MCF 10A (cell line): Measurements from ENCODE around the gene IL17C. TPM values are rescaled to one million over a fixed set of nuclear protein-coding genes. Genes with fewer than 3 reads are reported as not detected.

Experiments used
- BruUV-seq: library from RNA; stranded (reverse); fragments of 400-500 nt; replicated peaks from 2 replicates; lab custom pipeline; 2021; lab: Mats Ljungman, UMichigan
- CTCF ChIA-PET: fragments of 300-600 bp; sonication (Branson Sonifier 250); formaldehyde crosslinking; extraction: SDS; loops from one replicate; lab custom pipeline; 2021; ENCODE audit warnings: antibody characterized with exemption, inconsistent platforms; lab: Yijun Ruan, JAX
- POLR2A ChIA-PET: fragments of 300-600, 350-650 bp; sonication (Branson Sonifier 250); formaldehyde crosslinking; extraction: SDS; loops from one replicate; lab custom pipeline; 2020; ENCODE audit warnings: antibody characterized with exemption, inconsistent platforms; lab: Yijun Ruan, JAX
- DNase-seq: peaks from one replicate; pipeline ENCODE4 v3.0.0-alpha.2; 2018; ENCODE audit not compliant: unreplicated experiment
- H3K27ac Mint-ChIP-seq: one replicate; pipeline ENCODE4 v1.8.0; 2022; ENCODE audit warnings: mild to moderate bottlenecking, low read depth, mixed read lengths; ENCODE audit not compliant: unreplicated experiment
- H3K27me3 Mint-ChIP-seq: one replicate; pipeline ENCODE4 v1.8.0; 2022; ENCODE audit warnings: mixed read lengths; ENCODE audit not compliant: insufficient read depth, unreplicated experiment
- H3K36me3 Mint-ChIP-seq: one replicate; pipeline ENCODE4 v1.8.0; 2022; ENCODE audit warnings: mild to moderate bottlenecking, moderate library complexity, mixed read lengths; ENCODE audit not compliant: insufficient read depth, unreplicated experiment
- H3K4me1 Mint-ChIP-seq: one replicate; pipeline ENCODE4 v1.8.0; 2022; ENCODE audit warnings: mixed read lengths; ENCODE audit not compliant: insufficient read depth, unreplicated experiment
- H3K4me3 Mint-ChIP-seq: one replicate; pipeline ENCODE4 v1.8.0; 2022; ENCODE audit warnings: mild to moderate bottlenecking, moderate library complexity, mixed read lengths; ENCODE audit not compliant: unreplicated experiment
- H3K9me3 Mint-ChIP-seq: one replicate; pipeline ENCODE4 v1.8.0; 2022; ENCODE audit warnings: mixed read lengths; ENCODE audit not compliant: unreplicated experiment
- intact Hi-C: fragments of 100-400 bp; cut with micrococcal nuclease; formaldehyde crosslinking; loops from 2 replicates; pipeline ENCODE4 v1.14.1; 2022
- total RNA-seq: library from RNA; stranded (reverse); gene quantifications from 2 replicates; pipeline ENCODE4 v1.2.3, GENCODE V29; 2022
- TF ChIP-seq, protein P1 (sequence below): fragments of 200-600 bp; IDR thresholded peaks from one replicate; pipeline ENCODE4 v1.8.0; 2022; ENCODE audit warnings: antibody characterized with exemption, mild to moderate bottlenecking; ENCODE audit not compliant: unreplicated experiment

Gene IL17C
- total RNA-seq, 1 experiment from 2014 or later: not detected

- H3K27ac Mint-ChIP-seq: no peak overlapping the region
- POLR2A ChIA-PET: no interaction called here
Observed at GRCh38 chr16:88645941-88646340, 7.6 kb downstream of the IL17C start.

DNA sequence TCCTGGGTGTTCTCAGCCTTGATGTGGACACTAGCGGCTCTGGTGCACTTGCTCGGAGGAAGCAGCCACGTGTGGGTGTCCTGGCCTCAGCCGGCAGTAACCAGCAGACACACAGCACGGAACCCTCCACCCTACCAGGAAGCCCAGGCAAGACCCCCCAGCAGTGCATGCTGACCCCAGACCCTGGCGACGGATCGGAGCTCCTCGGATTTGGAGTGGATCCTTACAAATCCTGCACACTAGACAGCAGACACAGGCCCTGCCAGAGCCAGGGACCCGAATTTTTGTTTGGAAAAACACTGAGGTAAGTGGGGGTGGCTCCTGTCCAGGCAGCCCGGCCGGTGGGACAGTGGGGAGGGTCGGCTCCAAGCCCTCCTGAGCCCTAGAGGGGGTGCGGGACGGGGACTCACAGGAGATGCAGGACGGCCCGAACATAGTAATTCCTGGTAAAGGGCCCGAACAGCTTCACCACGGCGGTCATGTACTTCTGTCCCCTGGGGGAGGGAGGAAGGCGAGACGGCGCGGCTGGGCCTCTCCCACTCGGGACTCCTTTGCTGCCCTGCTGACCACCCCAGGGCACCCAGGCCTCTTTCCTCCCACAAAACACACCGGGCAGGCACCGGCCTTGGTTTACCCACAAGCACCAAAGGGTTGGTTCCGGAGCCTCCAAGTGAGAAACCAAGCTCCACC lies 8.1 kb downstream of the IL17C start:
- intact Hi-C loops: no loop called here

More at GRCh38 chr16:88645941-88646340, 7.6 kb downstream of the IL17C start:
- Mint-ChIP-seq H3K9me3 (no peaks in the 10 kb centered on the region), H3K27me3 (no peaks in the 10 kb centered on the region), H3K4me3 (no peak overlapping the region), H3K4me1 (no peaks in the 10 kb centered on the region), H3K36me3 (no peaks in the 10 kb centered on the region)
- intact Hi-C loops: no loop called here
- DNase-seq: no peak
- TF ChIP-seq, protein P1, sequence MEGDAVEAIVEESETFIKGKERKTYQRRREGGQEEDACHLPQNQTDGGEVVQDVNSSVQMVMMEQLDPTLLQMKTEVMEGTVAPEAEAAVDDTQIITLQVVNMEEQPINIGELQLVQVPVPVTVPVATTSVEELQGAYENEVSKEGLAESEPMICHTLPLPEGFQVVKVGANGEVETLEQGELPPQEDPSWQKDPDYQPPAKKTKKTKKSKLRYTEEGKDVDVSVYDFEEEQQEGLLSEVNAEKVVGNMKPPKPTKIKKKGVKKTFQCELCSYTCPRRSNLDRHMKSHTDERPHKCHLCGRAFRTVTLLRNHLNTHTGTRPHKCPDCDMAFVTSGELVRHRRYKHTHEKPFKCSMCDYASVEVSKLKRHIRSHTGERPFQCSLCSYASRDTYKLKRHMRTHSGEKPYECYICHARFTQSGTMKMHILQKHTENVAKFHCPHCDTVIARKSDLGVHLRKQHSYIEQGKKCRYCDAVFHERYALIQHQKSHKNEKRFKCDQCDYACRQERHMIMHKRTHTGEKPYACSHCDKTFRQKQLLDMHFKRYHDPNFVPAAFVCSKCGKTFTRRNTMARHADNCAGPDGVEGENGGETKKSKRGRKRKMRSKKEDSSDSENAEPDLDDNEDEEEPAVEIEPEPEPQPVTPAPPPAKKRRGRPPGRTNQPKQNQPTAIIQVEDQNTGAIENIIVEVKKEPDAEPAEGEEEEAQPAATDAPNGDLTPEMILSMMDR: no peak
- no TSS peak for BruUV-seq
- CTCF ChIA-PET: no interaction called here

GRCh38 chr16:88647178-88648070 lies 9.1 kb downstream of the IL17C start:
- ChIA-PET POLR2A (no interaction called here), CTCF (interaction anchor here (0.6 kb wide), 2 partner anchors 164 to 1021 kb away, joined by 3 read pairs; partner anchors contain the start of gene APRT)
- no peak overlapping the region for H3K27ac Mint-ChIP-seq
- H3K27me3 Mint-ChIP-seq: no peaks in the 10 kb centered on the region
- H3K9me3 Mint-ChIP-seq: no peaks in the 10 kb centered on the region
- H3K4me1 Mint-ChIP-seq: no peaks in the 10 kb centered on the region
- no TSS peak for BruUV-seq
- no peak overlapping the region for H3K4me3 Mint-ChIP-seq
- intact Hi-C loops: no loop called here
- DNase-seq: no peak
- H3K36me3 Mint-ChIP-seq: no peaks in the 10 kb centered on the region
- TF ChIP-seq, protein P1: no peak

More for the DNA sequence above, 8.1 kb downstream of the IL17C start:
- no TSS peak for BruUV-seq
- H3K4me1 Mint-ChIP-seq: no peaks in the 10 kb centered on the region
- no peaks in the 10 kb centered on the region for H3K27me3 Mint-ChIP-seq
- POLR2A ChIA-PET: no interaction called here
- H3K9me3 Mint-ChIP-seq: no peaks in the 10 kb centered on the region
- H3K36me3 Mint-ChIP-seq: no peaks in the 10 kb centered on the region
- no peak overlapping the region for H3K4me3 Mint-ChIP-seq
- no peak overlapping the region for H3K27ac Mint-ChIP-seq
- TF ChIP-seq, protein P1: no peak
- DNase-seq: no peak
- CTCF ChIA-PET: no interaction called here
